PC-3 (cell line): ENCODE measurements around the gene LURAP1L.
"Not testable (repeated sequence)": the region's sequence is repeated elsewhere in the genome, so short reads cannot be mapped to it uniquely, and the experiment has no call there.

Experiments used
- EZH2phosphoT487 ChIP-seq: fragments of 300-600 bp; sonication (generic); IDR thresholded peaks from 2 replicates; pipeline ENCODE4 v1.6.1; 2018; ENCODE audit warnings: mild to moderate bottlenecking, antibody characterized with exemption, low read length, borderline replicate concordance
- TF ChIP-seq, protein P1 (sequence below): fragments of 300-600 bp; sonication (generic); conservative IDR thresholded peaks from 2 replicates; pipeline ENCODE4 v1.5.1; 2017; ENCODE audit warnings: antibody characterized with exemption, low read depth, mild to moderate bottlenecking, low read length

DNA sequence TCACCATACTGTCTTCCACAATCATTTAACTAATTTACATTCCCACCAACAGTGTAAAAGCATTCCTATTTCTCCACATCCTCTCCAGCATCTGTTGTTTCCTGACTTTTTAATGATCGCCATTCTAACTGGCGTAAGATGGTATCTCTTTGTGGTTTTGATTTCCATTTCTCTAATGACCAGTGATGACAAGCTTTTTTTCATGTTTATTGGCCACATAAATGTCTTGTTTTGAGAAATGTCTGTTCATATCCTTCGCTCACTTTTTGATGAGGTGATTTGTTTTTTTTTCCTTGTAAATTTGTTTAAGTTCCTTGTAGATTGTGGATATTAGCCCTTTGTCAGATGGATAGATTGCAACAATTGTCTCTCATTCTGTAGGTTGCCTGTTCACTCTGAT lies 90.6 kb downstream of the LURAP1L start:
- TF ChIP-seq, protein P1, sequence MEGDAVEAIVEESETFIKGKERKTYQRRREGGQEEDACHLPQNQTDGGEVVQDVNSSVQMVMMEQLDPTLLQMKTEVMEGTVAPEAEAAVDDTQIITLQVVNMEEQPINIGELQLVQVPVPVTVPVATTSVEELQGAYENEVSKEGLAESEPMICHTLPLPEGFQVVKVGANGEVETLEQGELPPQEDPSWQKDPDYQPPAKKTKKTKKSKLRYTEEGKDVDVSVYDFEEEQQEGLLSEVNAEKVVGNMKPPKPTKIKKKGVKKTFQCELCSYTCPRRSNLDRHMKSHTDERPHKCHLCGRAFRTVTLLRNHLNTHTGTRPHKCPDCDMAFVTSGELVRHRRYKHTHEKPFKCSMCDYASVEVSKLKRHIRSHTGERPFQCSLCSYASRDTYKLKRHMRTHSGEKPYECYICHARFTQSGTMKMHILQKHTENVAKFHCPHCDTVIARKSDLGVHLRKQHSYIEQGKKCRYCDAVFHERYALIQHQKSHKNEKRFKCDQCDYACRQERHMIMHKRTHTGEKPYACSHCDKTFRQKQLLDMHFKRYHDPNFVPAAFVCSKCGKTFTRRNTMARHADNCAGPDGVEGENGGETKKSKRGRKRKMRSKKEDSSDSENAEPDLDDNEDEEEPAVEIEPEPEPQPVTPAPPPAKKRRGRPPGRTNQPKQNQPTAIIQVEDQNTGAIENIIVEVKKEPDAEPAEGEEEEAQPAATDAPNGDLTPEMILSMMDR, result not testable (repeated sequence)
- TF ChIP-seq EZH2phosphoT487, result not testable (repeated sequence)
